Stimulated activated CD4-positive, alpha-beta T cell treated with anti-CD3 and anti-CD28 coated beads, Interleukin-15, amount 100 ng/mL, for 1 hour (primary cell): ENCODE measurements around the gene OLFML2A.

Source experiments
- DNase-seq, 2 donors: peaks; one replicate each; pipeline ENCODE4 v3.0.0-alpha.2; 2020; ENCODE audit warnings: low read depth in 1 of 2, low spot score in 1 of 2

Gene OLFML2A

GRCh38 chr9:124794902-124795491 is 18.1 kb downstream of the OLFML2A start:
- DNase-seq, result no peak

- no peak for DNase-seq
Measured at GRCh38 chr9:124795881-124796431, 19.0 kb downstream of the OLFML2A start.

GRCh38 chr9:124797343-124798103 is 20.6 kb downstream of the OLFML2A start:
- no peak for DNase-seq

- DNase-seq, result no peak
Measured at GRCh38 chr9:124799274-124800006, 22.5 kb downstream of the OLFML2A start.

GRCh38 chr9:124800306-124801259 is 23.6 kb downstream of the OLFML2A start:
- DNase-seq, result no peak

- no peak for DNase-seq
Measured at GRCh38 chr9:124801356-124801755, 24.4 kb downstream of the OLFML2A start.

GRCh38 chr9:124802426-124802825 is 25.5 kb downstream of the OLFML2A start:
- DNase-seq, result no peak

GRCh38 chr9:124803911-124804310 is 27.0 kb downstream of the OLFML2A start:
- no peak for DNase-seq

- no peak for DNase-seq
Measured at GRCh38 chr9:124805186-124805585, 28.3 kb downstream of the OLFML2A start.

GRCh38 chr9:124808246-124808956 is 31.5 kb downstream of the OLFML2A start:
- no peak for DNase-seq

- DNase-seq, result no peak
Measured at GRCh38 chr9:124809211-124809610, 32.3 kb downstream of the OLFML2A start.

GRCh38 chr9:124809741-124810500 is 33.0 kb downstream of the OLFML2A start:
- DNase-seq, result no peak

GRCh38 chr9:124810663-124811355 is 33.9 kb downstream of the OLFML2A start:
- no peak for DNase-seq

GRCh38 chr9:124812441-124812876 is 35.5 kb downstream of the OLFML2A start:
- no peak for DNase-seq

- DNase-seq, result no peak
Measured at GRCh38 chr9:124813041-124813440, 36.1 kb downstream of the OLFML2A start.

- no peak for DNase-seq
Measured at GRCh38 chr9:124813501-124814163, 36.7 kb downstream of the OLFML2A start.

- DNase-seq, result no peak
Measured at GRCh38 chr9:124814164-124814535, 37.2 kb downstream of the OLFML2A start.

- no peak for DNase-seq
Measured at GRCh38 chr9:124815601-124816000, 38.7 kb downstream of the OLFML2A start.
